Activated CD8-positive, alpha-beta memory T cell treated with anti-CD3 and anti-CD28 coated beads, Interleukin-2, amount 50 U/mL, for 4 hours (primary cell): ENCODE results near the gene CDH5.

Source experiments
- DNase-seq: peaks from one replicate; pipeline ENCODE4 v3.0.0-alpha.2; 2020

Gene CDH5

GRCh38 chr16:66354034-66354909, 12.2 kb upstream of the CDH5 start:
- DNase-seq: no peak

- no peak for DNase-seq
Observed at GRCh38 chr16:66355526-66355925, 11.0 kb upstream of the CDH5 start.

GRCh38 chr16:66357523-66357928, 9.0 kb upstream of the CDH5 start:
- DNase-seq: no peak

- DNase-seq: no peak
Observed at GRCh38 chr16:66358231-66358630, 8.3 kb upstream of the CDH5 start.

- DNase-seq: no peak
Observed at GRCh38 chr16:66359012-66359411, 7.5 kb upstream of the CDH5 start.

GRCh38 chr16:66359811-66360608, 6.5 kb upstream of the CDH5 start:
- no peak for DNase-seq

- DNase-seq: no peak
Observed at GRCh38 chr16:66360624-66361324, 5.7 kb upstream of the CDH5 start.

- no peak for DNase-seq
Observed at GRCh38 chr16:66361604-66362135, 4.8 kb upstream of the CDH5 start.

- DNase-seq: no peak
Observed at GRCh38 chr16:66363211-66363777, 3.2 kb upstream of the CDH5 start.

- no peak for DNase-seq
Observed at GRCh38 chr16:66364117-66364958, 2.2 kb upstream of the CDH5 start.

GRCh38 chr16:66364959-66365306, 1.6 kb upstream of the CDH5 start:
- DNase-seq: no peak

- no peak for DNase-seq
Observed at GRCh38 chr16:66365651-66366050, 840 bp upstream of the CDH5 start.

- no peak for DNase-seq
Observed at GRCh38 chr16:66367968-66368891, 1.7 kb downstream of the CDH5 start.

GRCh38 chr16:66369055-66369592, 2.6 kb downstream of the CDH5 start:
- DNase-seq: no peak

GRCh38 chr16:66370786-66371684, 4.5 kb downstream of the CDH5 start:
- DNase-seq: no peak

- no peak for DNase-seq
Observed at GRCh38 chr16:66372078-66372897, 5.8 kb downstream of the CDH5 start.

GRCh38 chr16:66372898-66373155, 6.3 kb downstream of the CDH5 start:
- no peak for DNase-seq

- DNase-seq: no peak
Observed at GRCh38 chr16:66373667-66374066, 7.2 kb downstream of the CDH5 start.

GRCh38 chr16:66374176-66374575, 7.7 kb downstream of the CDH5 start:
- no peak for DNase-seq
